Measurements from ENCODE around the gene PSMA1. TPM values are rescaled to one million over a fixed set of nuclear protein-coding genes. Genes with fewer than 3 reads are reported as not detected.

Gene PSMA1
- total and polyA plus RNA-seq, 2 of the 8 experiments (the other 6 are each of a cell fraction or from before 2014, with no cell fraction given) = 148 to 159 TPM

GRCh38 chr11:14499560-14500180, 20.5 kb downstream of the PSMA1 start, which contains the start of gene COPB1 (continued):
- TF ChIP-seq SAP30 (IDR thresholded peaks at IDR 0.05; ENCODE audit: insufficient read depth, insufficient replicate concordance, low read length) (peak; percentile 36), PHF8 (conservative IDR thresholded peaks at IDR 0.05; ENCODE audit: low read depth, low read length) (peak; percentile 84), TAF7 (optimal IDR thresholded peaks at IDR 0.05; ENCODE audit: borderline replicate concordance, low read depth, low read length) (peak; percentile 89), RFX5 (IDR thresholded peaks at IDR 0.05; ENCODE audit: borderline replicate concordance, low read depth, low read length) (no peak), ASH2L (IDR thresholded peaks at IDR 0.05; ENCODE audit: low read length) (peak; percentile 96), NRF1 (IDR thresholded peaks at IDR 0.05; ENCODE audit: low read depth, low read length) (no peak), EZH2 (IDR thresholded peaks at IDR 0.05; ENCODE audit: low read depth, low read length, severe bottlenecking) (no peak), POLR2AphosphoS5 (IDR thresholded peaks at IDR 0.05; ENCODE audit: low read depth, low read length) (peak; percentile 91), BRCA1 (IDR thresholded peaks at IDR 0.05; ENCODE audit: low read depth, low read length) (no peak), POU5F1 (IDR thresholded peaks at IDR 0.05; ENCODE audit: low read depth, low read length) (no peak), GABPA (IDR thresholded peaks at IDR 0.05; ENCODE audit: borderline replicate concordance, insufficient read depth, low read length) (no peak), JUND (IDR thresholded peaks at IDR 0.05; ENCODE audit: low read length) (no peak), ATF2 (IDR thresholded peaks at IDR 0.05; ENCODE audit: low read length) (no peak), TAF1 (IDR thresholded peaks at IDR 0.05; ENCODE audit: low read depth, low read length) (peak; percentile 92), CHD2 (IDR thresholded peaks at IDR 0.05; ENCODE audit: low read length) (no peak), RAD21 (IDR thresholded peaks at IDR 0.05 in 1 of 2, conservative IDR thresholded peaks at IDR 0.05 in 1 of 2; ENCODE audit: low read depth in 2 of 2, low read length in 2 of 2) (no peak; a peak in 1 of 4 replicates), RNF2 (IDR thresholded peaks at IDR 0.05; ENCODE audit: borderline replicate concordance, low read depth, low read length, missing control alignments, poor library complexity, severe bottlenecking) (no peak), KDM4A (IDR thresholded peaks at IDR 0.05; ENCODE audit: low read depth, low read length, severe bottlenecking) (peak; percentile 67), SRF (IDR thresholded peaks at IDR 0.05; ENCODE audit: low read depth, low read length) (no peak), SIX5 (IDR thresholded peaks at IDR 0.05; ENCODE audit: low read depth, low read length) (no peak), GTF2F1 (IDR thresholded peaks at IDR 0.05; ENCODE audit: borderline replicate concordance, low read depth, low read length) (peak; percentile 32; the same call in 1 of the 2 replicates), YY1 (IDR thresholded peaks at IDR 0.05; ENCODE audit: low read depth, low read length) (0 out of 2 replicates have a peak, but pooled peaks have one; percentile 12), HDAC6 (IDR thresholded peaks at IDR 0.05; ENCODE audit: low read depth, low read length) (no peak)

Data from H1 (cell line).